ENCODE measurements around the gene ITPR3.

GRCh38 chr6:33718713-33719112 is 97.6 kb downstream of the ITPR3 start:
- TF ChIP-seq CTCF (IDR thresholded peaks at IDR 0.05 in 8 of 11, conservative IDR thresholded peaks at IDR 0.05 in 3 of 11) (no peak), POLR2A (IDR thresholded peaks at IDR 0.05) (no peak)

Data from spleen (tissue), 7 donors.